K562 (cell line): ENCODE measurements around the gene TTK. TPM values are rescaled to one million over a fixed set of nuclear protein-coding genes. Genes with fewer than 3 reads are reported as not detected.
A peak's percentile ranks its signal among the peaks of the same experiment; 100 is the strongest.

Experiments used
- ATAC-seq: fragments of 200-7000 bp; cut with Tn5 transposase; 3 replicates; pipeline ENCODE4 v1.9.1; 2020; ENCODE audit warnings: moderate library complexity
- BruUV-seq: library from RNA; stranded (reverse); fragments of 400-500 nt; replicated peaks from 2 replicates; lab custom pipeline; 2021; lab: Mats Ljungman, UMichigan
- CTCF ChIA-PET: fragments of 300-600 bp; formaldehyde crosslinking; extraction: SDS; loops from one replicate; lab custom pipeline; 2021; ENCODE audit warnings: low intra/inter-chr PET ratio; lab: Yijun Ruan, JAX
- POLR2A ChIA-PET: fragments of 300-600, 350-650 bp; sonication (Branson Sonifier 250); formaldehyde crosslinking; extraction: SDS; loops from one replicate; lab custom pipeline; 2021; ENCODE audit warnings: antibody characterized with exemption, inconsistent platforms; lab: Yijun Ruan, JAX
- DNase-seq, 4 experiments: peaks; one replicate each; pipeline versions ENCODE4 v3.0.0 to v3.0.0-alpha.2; 2011 to 2018; ENCODE audit warnings: low spot score in 3 of 4, mixed read lengths in 3 of 4; ENCODE audit errors: extremely low read depth in 1 of 4
- FAIRE-seq: peaks from 2 replicates; lab custom pipeline; 2011; peaks lifted over from hg19 to GRCh38; lab: Jason Lieb, UNC
- H2AFZ ChIP-seq: 2 replicates; pipeline ENCODE4 v1.6.0; 2011; ENCODE audit warnings: low read depth, low read length, control low read depth, inconsistent platforms
- H3K27ac ChIP-seq: fragments of 200-600 bp; 3 replicates; pipeline ENCODE4 v1.8.0; 2011; ENCODE audit warnings: low read depth, mild to moderate bottlenecking, control low read depth, inconsistent platforms, low read length, moderate library complexity, mixed read lengths; ENCODE audit errors: extremely low read depth
- H3K27me3 ChIP-seq, 2 experiments: fragments of 300-600 bp in 1 of 2; 2 replicates in 1 of 2; 3 replicates in 1 of 2; pipeline versions ENCODE4 v1.6.0 to v1.8.0; 2011; ENCODE audit warnings: inconsistent platforms in 2 of 2, low read length in 2 of 2, mild to moderate bottlenecking in 1 of 2, mixed read lengths in 1 of 2, moderate library complexity in 1 of 2; ENCODE audit not compliant: control insufficient read depth in 2 of 2, insufficient read depth in 2 of 2
- H3K36me3 ChIP-seq: fragments of 300-600 bp; 3 replicates; pipeline ENCODE4 v1.8.0; 2011; ENCODE audit warnings: mild to moderate bottlenecking, low read length, inconsistent platforms; ENCODE audit not compliant: control insufficient read depth, insufficient read depth
- H3K4me1 ChIP-seq, 2 experiments: fragments of 200-600 bp in 1 of 2; replicated peaks in 1 of 2; 2 replicates in 1 of 2; 3 replicates in 1 of 2; pipeline versions ENCODE4 v1.5.1 to v1.8.0; 2011; ENCODE audit warnings: inconsistent platforms in 2 of 2, low read length in 2 of 2, mild to moderate bottlenecking in 1 of 2, mixed read lengths in 1 of 2, moderate library complexity in 1 of 2; ENCODE audit not compliant: control insufficient read depth in 2 of 2, insufficient read depth in 2 of 2
- H3K4me2 ChIP-seq: 2 replicates; pipeline ENCODE4 v1.6.1; 2011; ENCODE audit warnings: low read length, control low read depth, inconsistent platforms, mixed read lengths; ENCODE audit not compliant: insufficient read depth
- H3K4me3 ChIP-seq: fragments of 200-600 bp; sonication (generic), shearing (Covaris generic); 2 replicates; pipeline ENCODE4 v1.5.1; 2016; ENCODE audit warnings: control low read depth, inconsistent platforms
- H3K79me2 ChIP-seq: fragments of 200-600 bp; 3 replicates; pipeline ENCODE4 v1.8.0; 2011; ENCODE audit warnings: low read length, inconsistent platforms; ENCODE audit not compliant: control insufficient read depth, insufficient read depth
- H3K9ac ChIP-seq, 2 experiments: 2 replicates each; pipeline versions ENCODE4 v1.6.0 to v1.6.1; 2011; ENCODE audit warnings: low read depth in 2 of 2, low read length in 2 of 2, control low read depth in 1 of 2, inconsistent platforms in 1 of 2, mild to moderate bottlenecking in 1 of 2, mixed read lengths in 1 of 2; ENCODE audit not compliant: insufficient read depth in 1 of 2
- H3K9me1 ChIP-seq: one replicate; pipeline ENCODE4 v1.6.0; 2011; ENCODE audit warnings: inconsistent platforms, mild to moderate bottlenecking, low read length, moderate library complexity; ENCODE audit not compliant: control insufficient read depth, insufficient read depth
- H3K9me3 ChIP-seq: replicated peaks from 2 replicates; pipeline ENCODE4 v1.5.1; 2011; ENCODE audit warnings: low read depth, low read length, inconsistent platforms; ENCODE audit not compliant: control insufficient read depth, insufficient read depth
- H4K20me1 ChIP-seq: replicated peaks from 2 replicates; pipeline ENCODE4 v1.6.1; 2011; ENCODE audit warnings: low read length, inconsistent platforms, mixed read lengths; ENCODE audit not compliant: control insufficient read depth, insufficient read depth
- CBX3 ChIP-seq, 2 experiments: IDR thresholded peaks; 1 replicate in 1 of 2; 2 replicates in 1 of 2; pipeline ENCODE4 v1.6.1; 2012; ENCODE audit warnings: inconsistent platforms in 2 of 2, low read length in 2 of 2, borderline replicate concordance in 1 of 2, control low read depth in 1 of 2
- ZFP1 ChIP-seq: fragments of 450-650 bp; formaldehyde crosslinking; IDR thresholded peaks from 2 replicates; pipeline ENCODE4 v1.4.0; 2020; ENCODE audit warnings: mild to moderate bottlenecking, mixed read lengths
- ZNF316 ChIP-seq: fragments of 450-650 bp; IDR thresholded peaks from 2 replicates; pipeline ENCODE4 v1.6.1; 2016
- ZNF324 ChIP-seq: fragments of 250-450 bp; sonication (Bioruptor Pico); IDR thresholded peaks from 2 replicates; pipeline ENCODE4 v1.4.0; 2020; ENCODE audit warnings: mild to moderate bottlenecking
- WGBS: fragments of 100-300 bp; shearing (Covaris generic); methylation state at CpG from one replicate; pipeline ENCODE4 v1.1.6; 2016; ENCODE audit warnings: low coverage, mixed read lengths; ENCODE audit not compliant: insufficient coverage; ENCODE audit errors: missing lambda C conversion rate; 5-methylcytosine and 5-hydroxymethylcytosine counted together
- in situ Hi-C: fragments of 300-500 bp; cut with MboI; formaldehyde crosslinking; loops from 4 replicates; pipeline ENCODE4 v1.15.0; 2018; ENCODE audit warnings: inconsistent platforms, mixed read lengths
- intact Hi-C: fragments of 100-400 bp; cut with micrococcal nuclease; formaldehyde crosslinking; loops from 2 replicates; pipeline ENCODE4 v1.14.2; 2022
- polyA plus RNA-seq, 8 experiments: library from polyadenylated mRNA; depleted of rRNA in 4 of 8; stranded (reverse) in 5 of 8; unstranded in 3 of 8; fragments of >200 nt; fragmentation: Nextera tagmentation in 2 of 8; fragmentation: Illumina TruSeq in 1 of 8; extraction: Ambion mirVana in 2 of 8; extraction: Trizol in 1 of 8; gene quantifications; 2 replicates each; pipeline versions ENCODE4 v1.2.1 to v1.2.3, GENCODE V29; 2011 to 2014; ENCODE audit warnings: inconsistent platforms in 1 of 8, missing spikeins in 1 of 8
- total RNA-seq, 7 experiments: library from RNA; depleted of rRNA in 6 of 7; stranded (reverse); fragments of >200 nt in 6 of 7; fragmentation: Illumina TruSeq in 2 of 7; extraction: Trizol in 2 of 7; gene quantifications; 2 replicates each; pipeline versions ENCODE4 v1.2.1 to v1.2.3, GENCODE V29; 2011 to 2021; ENCODE audit warnings: low replicate concordance in 1 of 7

The TTK gene
- total and polyA plus RNA-seq, 9 of the 15 experiments (the other 6 are each of a cell fraction or from before 2014, with no cell fraction given) = 32.7 to 58.9 (median 52.8) TPM

- no TSS peak for BruUV-seq
- ChIA-PET POLR2A (no interaction called here), CTCF (no interaction called here)
- intact Hi-C loops (no loop called here), in situ Hi-C loops (no loop called here)
- Histone ChIP-seq H3K27ac (no peak overlapping the region), H3K27me3 (0 out of 5 replicates have a peak, but pooled peaks cover 0 to 3% of the 10 kb centered on the region in 2 experiments), H2AFZ (no peak overlapping the region), H3K79me2 (no peaks in the 10 kb centered on the region), H4K20me1 (no peaks in the 10 kb centered on the region), H3K4me3 (no peak overlapping the region), H3K36me3 (no peaks in the 10 kb centered on the region), H3K4me1 (no peaks in the 10 kb centered on the region), H3K4me2 (no peak overlapping the region), H3K9me1 (no peaks in the 10 kb centered on the region), H3K9ac (no peak overlapping the region), H3K9me3 (no peaks in the 10 kb centered on the region)
- DNase-seq = no peak
- 0% methylated on average over 1 of the region's 1 CpG for WGBS
- no peak for TF ChIP-seq ZNF324
- TF ChIP-seq CBX3 (IDR thresholded peaks at IDR 0.05; ENCODE audit: borderline replicate concordance in 1 of 2, low read length in 2 of 2) = peak in 1 of 2 experiments; percentile 62; a peak in 1 of 3 replicates
- no peak for FAIRE-seq
- ATAC-seq = no peak
These were observed 6.7 kb upstream of the TTK start for GRCh38 chr6:79997728-79998127.

GRCh38 chr6:80001337-80001736, 3.1 kb upstream of the TTK start:
- Histone ChIP-seq H3K9me1 (no peaks in the 10 kb centered on the region), H3K4me1 (peaks cover 0 to 6% of the 10 kb centered on the region in 2 experiments; a peak in 3 of 5 replicates), H3K4me3 (no peak overlapping the region)
- no peak for FAIRE-seq
- CTCF ChIA-PET = no interaction called here
- WGBS = 5% methylated on average over 1 of the region's 1 CpG
- TF ChIP-seq ZFP1 (CRISPR knock-in tag) = no peak
- peak; percentile 54 for TF ChIP-seq ZNF316
- TF ChIP-seq, all 486 proteins: peak for 1
- Histone ChIP-seq H3K4me2 (no peak overlapping the region), H3K27me3 (no peaks in the 10 kb centered on the region), H3K9me3 (no peaks in the 10 kb centered on the region; the same call in 1 of the 2 replicates), H4K20me1 (no peaks in the 10 kb centered on the region), H3K27ac (no peak overlapping the region), H3K9ac (no peak overlapping the region), H3K36me3 (peaks cover 5% of the 10 kb centered on the region; the same call in 2 of the 3 replicates), H2AFZ (no peak overlapping the region), H3K79me2 (peaks cover 18% of the 10 kb centered on the region)
- ATAC-seq (no peak), DNase-seq (no peak)
- intact Hi-C loops (no loop called here), in situ Hi-C loops (no loop called here)
- POLR2A ChIA-PET = no interaction called here
- BruUV-seq = no TSS peak
